WTC11 (cell line): ENCODE results near the gene FBXL2. TPM values are rescaled to one million over a fixed set of nuclear protein-coding genes. Genes with fewer than 3 reads are reported as not detected.

Experiments
- ATAC-seq: fragments of 200-7000 bp; cut with Tn5 transposase; 2 replicates; pipeline ENCODE4 v1.10.0; 2021; ENCODE audit warnings: mild to moderate bottlenecking, moderate library complexity
- CTCF ChIA-PET: fragments of 300-600 bp; sonication (Branson Sonifier 250); formaldehyde crosslinking; loops from one replicate; lab custom pipeline; 2021; ENCODE audit warnings: antibody characterized with exemption; lab: Charles Lee
- POLR2A ChIA-PET: fragments of 350-600 bp; sonication (Branson Sonifier 250); formaldehyde crosslinking; loops from one replicate; lab custom pipeline; 2021; ENCODE audit warnings: antibody characterized with exemption; lab: Charles Lee
- DNase-seq: peaks from one replicate; pipeline ENCODE4 v3.0.0; 2021; ENCODE audit warnings: low spot score
- H3K27ac Mint-ChIP-seq: 2 replicates; pipeline ENCODE4 v1.8.0; 2021; ENCODE audit warnings: mixed read lengths
- H3K27me3 Mint-ChIP-seq: 2 replicates; pipeline ENCODE4 v1.8.0; 2021; ENCODE audit warnings: low read depth, mild to moderate bottlenecking, moderate library complexity, mixed read lengths
- H3K36me3 Mint-ChIP-seq: 2 replicates; pipeline ENCODE4 v1.8.0; 2021; ENCODE audit warnings: mixed read lengths
- H3K4me1 Mint-ChIP-seq: 2 replicates; pipeline ENCODE4 v1.8.0; 2022; ENCODE audit warnings: mixed read lengths
- H3K4me3 Mint-ChIP-seq: 2 replicates; pipeline ENCODE4 v1.8.0; 2021; ENCODE audit warnings: mild to moderate bottlenecking, moderate library complexity, mixed read lengths
- H3K9me3 Mint-ChIP-seq: 2 replicates; pipeline ENCODE4 v1.8.0; 2021; ENCODE audit warnings: mixed read lengths
- ATF1 ChIP-seq: sonication (generic); formaldehyde crosslinking; IDR thresholded peaks from 2 replicates; pipeline ENCODE4 v1.8.1; 2023; ENCODE audit warnings: mild to moderate bottlenecking, moderate library complexity, missing genetic modification reagents
- ESRRA ChIP-seq: sonication (generic); formaldehyde crosslinking; IDR thresholded peaks from 2 replicates; pipeline ENCODE4 v1.8.1; 2022; ENCODE audit warnings: mild to moderate bottlenecking, missing genetic modification reagents, borderline replicate concordance
- FOXJ3 ChIP-seq: sonication (generic); formaldehyde crosslinking; IDR thresholded peaks from 2 replicates; pipeline ENCODE4 v1.9.0; 2021; ENCODE audit warnings: missing genetic modification reagents, mild to moderate bottlenecking, borderline replicate concordance
- FOXK1 ChIP-seq: sonication (generic); formaldehyde crosslinking; IDR thresholded peaks from 2 replicates; pipeline ENCODE4 v1.8.0; 2022; ENCODE audit warnings: mild to moderate bottlenecking, moderate library complexity, missing genetic modification reagents
- FOXP1 ChIP-seq: sonication (generic); formaldehyde crosslinking; IDR thresholded peaks from 2 replicates; pipeline ENCODE4 v1.8.0; 2022; ENCODE audit warnings: missing genetic modification reagents, mild to moderate bottlenecking, moderate library complexity, borderline replicate concordance
- IRF2 ChIP-seq: sonication (generic); formaldehyde crosslinking; IDR thresholded peaks from 2 replicates; pipeline ENCODE4 v1.8.0; 2022; ENCODE audit warnings: low read depth, missing genetic modification reagents, borderline replicate concordance
- PRRX2 ChIP-seq: fragments of 250-450 bp; sonication (Bioruptor Pico); IDR thresholded peaks from 2 replicates; pipeline ENCODE4 v1.8.0; 2021; ENCODE audit warnings: mild to moderate bottlenecking
- RORB ChIP-seq: fragments of 250-450 bp; sonication (Bioruptor Pico); IDR thresholded peaks from 2 replicates; pipeline ENCODE4 v1.9.0; 2021; ENCODE audit warnings: mild to moderate bottlenecking
- SMAD3 ChIP-seq: sonication (generic); formaldehyde crosslinking; IDR thresholded peaks from 2 replicates; pipeline ENCODE4 v1.8.0; 2022; ENCODE audit warnings: missing genetic modification reagents, mild to moderate bottlenecking, borderline replicate concordance
- TCF7 ChIP-seq: sonication (generic); formaldehyde crosslinking; IDR thresholded peaks from 2 replicates; pipeline ENCODE4 v1.8.0; 2022; ENCODE audit warnings: mild to moderate bottlenecking, low read depth, missing genetic modification reagents, moderate library complexity
- TEAD1 ChIP-seq: sonication (generic); formaldehyde crosslinking; IDR thresholded peaks from 2 replicates; pipeline ENCODE4 v1.8.0; 2022; ENCODE audit warnings: mild to moderate bottlenecking, missing genetic modification reagents
- ZNF121 ChIP-seq: sonication (generic); formaldehyde crosslinking; IDR thresholded peaks from 2 replicates; pipeline ENCODE4 v1.8.0; 2023; ENCODE audit warnings: missing genetic modification reagents
- ZNF416 ChIP-seq: fragments of 250-450 bp; sonication (Bioruptor Pico); IDR thresholded peaks from 2 replicates; pipeline ENCODE4 v1.9.0; 2021; ENCODE audit warnings: mild to moderate bottlenecking, inconsistent platforms
- ZNF423 ChIP-seq: fragments of 250-450 bp; sonication (Bioruptor Pico); IDR thresholded peaks from 2 replicates; pipeline ENCODE4 v2.1.2; 2022; ENCODE audit warnings: mild to moderate bottlenecking, moderate library complexity
- ZNF671 ChIP-seq: fragments of 250-450 bp; sonication (Bioruptor Pico); IDR thresholded peaks from 2 replicates; pipeline ENCODE4 v1.8.0; 2021; ENCODE audit warnings: mild to moderate bottlenecking
- total RNA-seq: library from RNA; stranded (reverse); gene quantifications from 3 replicates; pipeline ENCODE4 v1.2.3, GENCODE V29; 2021
- TF ChIP-seq, protein P1 (sequence below): sonication (generic); formaldehyde crosslinking; IDR thresholded peaks from 2 replicates; pipeline ENCODE4 v1.8.0; 2022; ENCODE audit warnings: mild to moderate bottlenecking, missing genetic modification reagents
- TF ChIP-seq, protein P2 (sequence below): sonication (generic); formaldehyde crosslinking; IDR thresholded peaks from 2 replicates; pipeline ENCODE4 v1.8.1; 2022; ENCODE audit warnings: mild to moderate bottlenecking, missing genetic modification reagents, moderate library complexity, borderline replicate concordance
- TF ChIP-seq, protein P3 (sequence below): sonication (generic); formaldehyde crosslinking; IDR thresholded peaks from 2 replicates; pipeline ENCODE4 v1.8.1; 2022; ENCODE audit warnings: missing genetic modification reagents, borderline replicate concordance
- TF ChIP-seq, protein P4 (sequence below): fragments of 250-450 bp; sonication (Bioruptor Pico); IDR thresholded peaks from 2 replicates; pipeline ENCODE4 v1.9.0; 2021; ENCODE audit warnings: mild to moderate bottlenecking
- TF ChIP-seq, protein P5 (sequence below): sonication (generic); formaldehyde crosslinking; IDR thresholded peaks from 2 replicates; pipeline ENCODE4 v1.8.0; 2023; ENCODE audit warnings: mild to moderate bottlenecking, missing genetic modification reagents
- TF ChIP-seq, protein P6 (sequence below): sonication (generic); formaldehyde crosslinking; IDR thresholded peaks from 2 replicates; pipeline ENCODE4 v1.8.1; 2023; ENCODE audit warnings: mild to moderate bottlenecking, moderate library complexity, missing genetic modification reagents

Gene FBXL2
- total RNA-seq, 1 experiment from 2014 or later, result 2.9 TPM

DNA sequence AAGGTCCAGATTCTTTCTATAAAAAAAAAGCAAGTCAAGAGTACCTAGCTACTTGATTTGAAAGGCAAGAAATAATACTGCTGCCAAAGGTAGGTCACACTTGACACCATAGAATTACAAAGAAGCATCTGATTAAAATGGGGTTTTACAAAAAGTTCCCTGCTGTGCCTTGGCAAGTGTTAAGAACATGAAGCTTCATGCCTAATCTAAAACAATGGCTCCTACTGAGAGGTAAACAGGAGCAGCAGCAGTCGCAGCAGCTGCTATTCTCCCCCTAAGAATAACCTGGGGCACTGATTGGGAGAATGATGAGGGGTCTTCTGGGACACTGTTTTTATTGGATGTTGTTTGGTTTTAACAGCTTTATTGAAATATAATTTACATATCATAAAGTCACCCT is 148.8 kb downstream of the FBXL2 start:
- H3K36me3 Mint-ChIP-seq, result peaks cover 34% of the 10 kb centered on the region
- ATAC-seq, result peak; percentile 83
- no peak overlapping the region; the same call in 1 of the 2 replicates for H3K27ac Mint-ChIP-seq
- H3K27me3 Mint-ChIP-seq, result no peaks in the 10 kb centered on the region
- ChIA-PET POLR2A (interaction anchor here (0.7 to 1.7 kb wide), 3 partner anchors 12 to 225 kb away, joined by 4 to 7 read pairs (median 6); no protein-coding TSS in a partner anchor), CTCF (interaction anchor here (1.0 to 1.1 kb wide), 2 partner anchors 53 to 361 kb away, joined by 4 to 8 read pairs; no protein-coding TSS in a partner anchor)
- no peak for DNase-seq
- TF ChIP-seq FOXJ3, result no peak
- TF ChIP-seq, protein P1, sequence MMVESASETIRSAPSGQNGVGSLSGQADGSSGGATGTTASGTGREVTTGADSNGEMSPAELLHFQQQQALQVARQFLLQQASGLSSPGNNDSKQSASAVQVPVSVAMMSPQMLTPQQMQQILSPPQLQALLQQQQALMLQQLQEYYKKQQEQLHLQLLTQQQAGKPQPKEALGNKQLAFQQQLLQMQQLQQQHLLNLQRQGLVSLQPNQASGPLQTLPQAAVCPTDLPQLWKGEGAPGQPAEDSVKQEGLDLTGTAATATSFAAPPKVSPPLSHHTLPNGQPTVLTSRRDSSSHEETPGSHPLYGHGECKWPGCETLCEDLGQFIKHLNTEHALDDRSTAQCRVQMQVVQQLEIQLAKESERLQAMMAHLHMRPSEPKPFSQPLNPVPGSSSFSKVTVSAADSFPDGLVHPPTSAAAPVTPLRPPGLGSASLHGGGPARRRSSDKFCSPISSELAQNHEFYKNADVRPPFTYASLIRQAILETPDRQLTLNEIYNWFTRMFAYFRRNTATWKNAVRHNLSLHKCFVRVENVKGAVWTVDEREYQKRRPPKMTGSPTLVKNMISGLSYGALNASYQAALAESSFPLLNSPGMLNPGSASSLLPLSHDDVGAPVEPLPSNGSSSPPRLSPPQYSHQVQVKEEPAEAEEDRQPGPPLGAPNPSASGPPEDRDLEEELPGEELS (CRISPR knock-in tag), result peak; percentile 93; the same call in 1 of the 2 replicates
- no peak for TF ChIP-seq ZNF121 (CRISPR knock-in tag)
- TF ChIP-seq, protein P2, sequence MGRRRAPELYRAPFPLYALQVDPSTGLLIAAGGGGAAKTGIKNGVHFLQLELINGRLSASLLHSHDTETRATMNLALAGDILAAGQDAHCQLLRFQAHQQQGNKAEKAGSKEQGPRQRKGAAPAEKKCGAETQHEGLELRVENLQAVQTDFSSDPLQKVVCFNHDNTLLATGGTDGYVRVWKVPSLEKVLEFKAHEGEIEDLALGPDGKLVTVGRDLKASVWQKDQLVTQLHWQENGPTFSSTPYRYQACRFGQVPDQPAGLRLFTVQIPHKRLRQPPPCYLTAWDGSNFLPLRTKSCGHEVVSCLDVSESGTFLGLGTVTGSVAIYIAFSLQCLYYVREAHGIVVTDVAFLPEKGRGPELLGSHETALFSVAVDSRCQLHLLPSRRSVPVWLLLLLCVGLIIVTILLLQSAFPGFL, result no peak
- TF ChIP-seq ZNF423 (CRISPR knock-in tag), result peak; percentile 58; the same call in 1 of the 2 replicates
- no peak for TF ChIP-seq ZNF671 (CRISPR knock-in tag)
- no peak for TF ChIP-seq FOXP1 (CRISPR knock-in tag)
- TF ChIP-seq, protein P3, sequence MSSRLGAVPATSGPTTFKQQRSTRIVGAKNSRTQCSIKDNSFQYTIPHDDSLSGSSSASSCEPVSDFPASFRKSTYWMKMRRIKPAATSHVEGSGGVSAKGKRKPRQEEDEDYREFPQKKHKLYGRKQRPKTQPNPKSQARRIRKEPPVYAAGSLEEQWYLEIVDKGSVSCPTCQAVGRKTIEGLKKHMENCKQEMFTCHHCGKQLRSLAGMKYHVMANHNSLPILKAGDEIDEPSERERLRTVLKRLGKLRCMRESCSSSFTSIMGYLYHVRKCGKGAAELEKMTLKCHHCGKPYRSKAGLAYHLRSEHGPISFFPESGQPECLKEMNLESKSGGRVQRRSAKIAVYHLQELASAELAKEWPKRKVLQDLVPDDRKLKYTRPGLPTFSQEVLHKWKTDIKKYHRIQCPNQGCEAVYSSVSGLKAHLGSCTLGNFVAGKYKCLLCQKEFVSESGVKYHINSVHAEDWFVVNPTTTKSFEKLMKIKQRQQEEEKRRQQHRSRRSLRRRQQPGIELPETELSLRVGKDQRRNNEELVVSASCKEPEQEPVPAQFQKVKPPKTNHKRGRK (CRISPR knock-in tag), result no peak
- no peak for TF ChIP-seq IRF2
- TF ChIP-seq ATF1 (CRISPR knock-in tag), result no peak
- peak; percentile 43; the same call in 1 of the 2 replicates for TF ChIP-seq TEAD1 (CRISPR knock-in tag)
- TF ChIP-seq PRRX2, result no peak
- no peak for TF ChIP-seq RORB (CRISPR knock-in tag)
- TF ChIP-seq, protein P4, sequence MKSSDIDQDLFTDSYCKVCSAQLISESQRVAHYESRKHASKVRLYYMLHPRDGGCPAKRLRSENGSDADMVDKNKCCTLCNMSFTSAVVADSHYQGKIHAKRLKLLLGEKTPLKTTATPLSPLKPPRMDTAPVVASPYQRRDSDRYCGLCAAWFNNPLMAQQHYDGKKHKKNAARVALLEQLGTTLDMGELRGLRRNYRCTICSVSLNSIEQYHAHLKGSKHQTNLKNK, result peak; percentile 81; the same call in 1 of the 2 replicates
- peak; percentile 58; the same call in 1 of the 2 replicates for TF ChIP-seq FOXK1 (CRISPR knock-in tag)
- no peak for TF ChIP-seq TCF7
- TF ChIP-seq, protein P5, sequence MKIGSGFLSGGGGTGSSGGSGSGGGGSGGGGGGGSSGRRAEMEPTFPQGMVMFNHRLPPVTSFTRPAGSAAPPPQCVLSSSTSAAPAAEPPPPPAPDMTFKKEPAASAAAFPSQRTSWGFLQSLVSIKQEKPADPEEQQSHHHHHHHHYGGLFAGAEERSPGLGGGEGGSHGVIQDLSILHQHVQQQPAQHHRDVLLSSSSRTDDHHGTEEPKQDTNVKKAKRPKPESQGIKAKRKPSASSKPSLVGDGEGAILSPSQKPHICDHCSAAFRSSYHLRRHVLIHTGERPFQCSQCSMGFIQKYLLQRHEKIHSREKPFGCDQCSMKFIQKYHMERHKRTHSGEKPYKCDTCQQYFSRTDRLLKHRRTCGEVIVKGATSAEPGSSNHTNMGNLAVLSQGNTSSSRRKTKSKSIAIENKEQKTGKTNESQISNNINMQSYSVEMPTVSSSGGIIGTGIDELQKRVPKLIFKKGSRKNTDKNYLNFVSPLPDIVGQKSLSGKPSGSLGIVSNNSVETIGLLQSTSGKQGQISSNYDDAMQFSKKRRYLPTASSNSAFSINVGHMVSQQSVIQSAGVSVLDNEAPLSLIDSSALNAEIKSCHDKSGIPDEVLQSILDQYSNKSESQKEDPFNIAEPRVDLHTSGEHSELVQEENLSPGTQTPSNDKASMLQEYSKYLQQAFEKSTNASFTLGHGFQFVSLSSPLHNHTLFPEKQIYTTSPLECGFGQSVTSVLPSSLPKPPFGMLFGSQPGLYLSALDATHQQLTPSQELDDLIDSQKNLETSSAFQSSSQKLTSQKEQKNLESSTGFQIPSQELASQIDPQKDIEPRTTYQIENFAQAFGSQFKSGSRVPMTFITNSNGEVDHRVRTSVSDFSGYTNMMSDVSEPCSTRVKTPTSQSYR (CRISPR knock-in tag), result no peak
- TF ChIP-seq SMAD3, result no peak
- no peak for TF ChIP-seq ESRRA (CRISPR knock-in tag)
- no peak for TF ChIP-seq ZNF416
- TF ChIP-seq, protein P6, sequence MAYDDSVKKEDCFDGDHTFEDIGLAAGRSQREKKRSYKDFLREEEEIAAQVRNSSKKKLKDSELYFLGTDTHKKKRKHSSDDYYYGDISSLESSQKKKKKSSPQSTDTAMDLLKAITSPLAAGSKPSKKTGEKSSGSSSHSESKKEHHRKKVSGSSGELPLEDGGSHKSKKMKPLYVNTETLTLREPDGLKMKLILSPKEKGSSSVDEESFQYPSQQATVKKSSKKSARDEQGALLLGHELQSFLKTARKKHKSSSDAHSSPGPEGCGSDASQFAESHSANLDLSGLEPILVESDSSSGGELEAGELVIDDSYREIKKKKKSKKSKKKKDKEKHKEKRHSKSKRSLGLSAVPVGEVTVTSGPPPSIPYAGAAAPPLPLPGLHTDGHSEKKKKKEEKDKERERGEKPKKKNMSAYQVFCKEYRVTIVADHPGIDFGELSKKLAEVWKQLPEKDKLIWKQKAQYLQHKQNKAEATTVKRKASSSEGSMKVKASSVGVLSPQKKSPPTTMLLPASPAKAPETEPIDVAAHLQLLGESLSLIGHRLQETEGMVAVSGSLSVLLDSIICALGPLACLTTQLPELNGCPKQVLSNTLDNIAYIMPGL (CRISPR knock-in tag), result no peak
- H3K9me3 Mint-ChIP-seq, result no peaks in the 10 kb centered on the region
- peak overlapping the region; percentile 49 for H3K4me3 Mint-ChIP-seq
- peaks cover 64% of the 10 kb centered on the region for H3K4me1 Mint-ChIP-seq
